ENCODE measurements around the gene EIF2D.

Gene EIF2D

GRCh38 chr1:206573762-206574161, 38.5 kb downstream of the EIF2D start:
- H3K27ac ChIP-seq, result no peak overlapping the region

DNA sequence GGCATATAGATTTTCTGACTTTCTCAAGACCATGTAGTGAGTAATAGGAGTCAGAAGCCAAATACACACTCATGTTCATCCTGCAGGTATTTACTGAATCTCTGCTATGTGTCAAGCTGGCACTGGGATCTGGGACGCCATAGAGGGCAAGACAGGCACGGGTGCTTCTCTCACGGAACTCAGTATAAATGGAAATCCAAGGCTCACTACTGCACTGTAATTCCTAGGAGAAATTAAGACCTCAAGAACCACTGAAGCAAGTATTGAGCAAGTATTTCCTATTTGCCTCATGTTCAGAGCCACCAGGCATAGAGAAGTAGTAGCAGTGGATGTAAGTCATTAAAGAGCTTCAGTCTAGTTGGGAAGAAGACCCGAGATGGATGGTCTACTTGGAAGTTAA, 38.9 kb downstream of the EIF2D start:
- TF ChIP-seq, protein P1, sequence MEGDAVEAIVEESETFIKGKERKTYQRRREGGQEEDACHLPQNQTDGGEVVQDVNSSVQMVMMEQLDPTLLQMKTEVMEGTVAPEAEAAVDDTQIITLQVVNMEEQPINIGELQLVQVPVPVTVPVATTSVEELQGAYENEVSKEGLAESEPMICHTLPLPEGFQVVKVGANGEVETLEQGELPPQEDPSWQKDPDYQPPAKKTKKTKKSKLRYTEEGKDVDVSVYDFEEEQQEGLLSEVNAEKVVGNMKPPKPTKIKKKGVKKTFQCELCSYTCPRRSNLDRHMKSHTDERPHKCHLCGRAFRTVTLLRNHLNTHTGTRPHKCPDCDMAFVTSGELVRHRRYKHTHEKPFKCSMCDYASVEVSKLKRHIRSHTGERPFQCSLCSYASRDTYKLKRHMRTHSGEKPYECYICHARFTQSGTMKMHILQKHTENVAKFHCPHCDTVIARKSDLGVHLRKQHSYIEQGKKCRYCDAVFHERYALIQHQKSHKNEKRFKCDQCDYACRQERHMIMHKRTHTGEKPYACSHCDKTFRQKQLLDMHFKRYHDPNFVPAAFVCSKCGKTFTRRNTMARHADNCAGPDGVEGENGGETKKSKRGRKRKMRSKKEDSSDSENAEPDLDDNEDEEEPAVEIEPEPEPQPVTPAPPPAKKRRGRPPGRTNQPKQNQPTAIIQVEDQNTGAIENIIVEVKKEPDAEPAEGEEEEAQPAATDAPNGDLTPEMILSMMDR (conservative IDR thresholded peaks at IDR 0.05), result no peak
- no peak for TF ChIP-seq ZFX (IDR thresholded peaks at IDR 0.05)
- H3K27ac ChIP-seq, result no peak overlapping the region

More at GRCh38 chr1:206573762-206574161, 38.5 kb downstream of the EIF2D start:
- TF ChIP-seq, protein P1 (conservative IDR thresholded peaks at IDR 0.05), result no peak
- no peak for TF ChIP-seq ZFX (IDR thresholded peaks at IDR 0.05)

- H3K27ac ChIP-seq, result no peak overlapping the region
- TF ChIP-seq, protein P1 (conservative IDR thresholded peaks at IDR 0.05), result no peak
- TF ChIP-seq ZFX (IDR thresholded peaks at IDR 0.05), result no peak
Observed at GRCh38 chr1:206572835-206573234, 39.4 kb downstream of the EIF2D start.

DNA sequence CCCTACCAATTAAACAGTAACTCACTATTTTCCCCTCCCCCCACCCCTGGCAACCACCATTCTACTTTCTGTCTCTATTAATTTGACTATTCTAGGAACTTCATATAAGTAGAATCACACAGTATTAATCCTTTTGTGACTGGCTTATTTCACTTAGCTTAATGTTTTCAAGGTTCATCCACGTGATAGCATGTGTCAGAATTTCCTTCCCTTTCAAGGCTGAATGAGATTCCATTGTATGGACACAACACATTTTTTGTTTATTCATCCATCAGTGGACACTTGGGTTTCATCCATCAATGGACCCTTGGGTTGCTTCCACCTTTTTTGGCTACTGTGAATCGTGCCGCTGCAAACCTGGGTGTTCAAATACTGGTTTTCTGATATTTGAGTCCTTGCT, 41.7 kb downstream of the EIF2D start:
- H3K27ac ChIP-seq, result no peak overlapping the region
- TF ChIP-seq, protein P1 (conservative IDR thresholded peaks at IDR 0.05), result no peak
- no peak for TF ChIP-seq ZFX (IDR thresholded peaks at IDR 0.05)

DNA sequence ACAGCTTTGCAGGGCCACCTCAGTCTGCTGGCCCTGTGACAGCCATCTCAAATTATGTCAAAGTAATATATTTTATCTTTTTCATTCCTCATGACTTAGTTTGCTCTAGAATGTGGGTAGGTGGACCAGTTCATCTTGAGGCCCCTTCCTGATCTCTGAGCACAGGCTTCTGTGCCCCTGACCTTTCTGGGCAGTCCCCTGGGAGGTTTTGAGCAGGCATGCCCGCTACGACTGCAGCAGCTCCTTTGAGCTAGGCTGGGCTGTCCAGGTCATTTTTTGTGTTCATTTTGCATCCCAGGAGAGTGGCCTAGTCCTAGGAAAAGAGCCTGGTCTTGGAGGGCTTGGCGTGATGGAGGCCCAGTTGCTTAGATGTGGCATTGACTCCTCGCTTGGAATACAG, 42.7 kb downstream of the EIF2D start:
- no peak for TF ChIP-seq ZFX (IDR thresholded peaks at IDR 0.05)
- no peak overlapping the region for H3K27ac ChIP-seq

GRCh38 chr1:206568779-206569352, 43.4 kb downstream of the EIF2D start:
- TF ChIP-seq, protein P1 (conservative IDR thresholded peaks at IDR 0.05), result no peak
- TF ChIP-seq ZFX (IDR thresholded peaks at IDR 0.05), result no peak
- H3K27ac ChIP-seq, result no peak overlapping the region

DNA sequence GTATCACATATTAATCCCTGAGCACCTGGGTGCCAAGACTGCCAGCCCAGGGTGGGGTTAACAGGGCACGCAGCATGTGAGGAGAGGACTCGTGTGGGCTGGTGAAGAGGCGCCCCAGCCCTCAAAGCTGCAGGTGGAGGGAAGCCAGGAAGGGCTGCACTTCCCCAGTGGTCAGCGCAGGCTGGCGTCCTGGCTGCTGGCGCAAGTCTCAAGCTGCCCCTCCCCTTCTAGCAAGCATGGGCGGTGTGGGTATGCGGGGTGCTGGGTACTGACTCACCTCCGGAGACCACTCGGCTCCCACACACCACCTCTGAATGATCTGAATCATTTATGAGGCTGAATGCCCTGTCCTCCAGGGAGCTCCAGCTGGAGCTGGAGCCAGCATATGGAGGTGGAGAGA, 44.0 kb downstream of the EIF2D start:
- TF ChIP-seq ZFX (IDR thresholded peaks at IDR 0.05), result no peak
- TF ChIP-seq, protein P1 (conservative IDR thresholded peaks at IDR 0.05), result no peak
- no peak overlapping the region for H3K27ac ChIP-seq

DNA sequence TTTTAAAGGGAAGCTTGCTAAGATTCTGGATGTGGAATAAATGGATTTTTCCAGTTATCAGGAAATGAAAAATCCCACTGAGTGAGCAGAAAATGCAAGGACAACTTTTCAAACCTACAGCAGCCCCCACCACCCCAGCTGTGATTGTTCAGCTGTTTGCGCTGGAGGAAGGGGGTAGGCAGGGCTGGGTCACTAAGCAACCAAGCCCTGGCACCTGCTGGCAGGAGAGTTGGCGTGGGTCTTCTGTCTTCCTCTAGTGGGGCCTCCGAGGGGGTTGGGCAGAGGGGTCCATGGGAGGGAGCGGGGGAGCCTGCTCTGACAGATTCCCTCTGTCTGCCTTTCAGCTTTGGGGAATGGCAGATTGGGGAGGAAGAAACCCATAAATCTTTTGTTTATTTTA, 45.3 kb downstream of the EIF2D start:
- TF ChIP-seq, protein P1 (conservative IDR thresholded peaks at IDR 0.05), result no peak
- TF ChIP-seq ZFX (IDR thresholded peaks at IDR 0.05), result no peak
- no peak overlapping the region for H3K27ac ChIP-seq

Data from C4-2B (cell line).